Endothelial cell (in vitro differentiated cells): ENCODE results near the gene TNIK. TPM values are rescaled to one million over a fixed set of nuclear protein-coding genes. Genes with fewer than 3 reads are reported as not detected.

ENCODE experiments used
- DNase-seq: peaks from one replicate; pipeline ENCODE4 v3.0.0; 2021; ENCODE audit warnings: low spot score
- H3K27ac Mint-ChIP-seq: one replicate; pipeline ENCODE4 v1.8.0; 2021; ENCODE audit warnings: mixed read lengths, inconsistent platforms; ENCODE audit not compliant: unreplicated experiment
- H3K27me3 Mint-ChIP-seq: one replicate; pipeline ENCODE4 v1.8.0; 2021; ENCODE audit warnings: mild to moderate bottlenecking, moderate library complexity, mixed read lengths, inconsistent platforms; ENCODE audit not compliant: unreplicated experiment
- H3K36me3 Mint-ChIP-seq: one replicate; pipeline ENCODE4 v1.8.0; 2021; ENCODE audit warnings: mild to moderate bottlenecking, low read depth, mixed read lengths, inconsistent platforms; ENCODE audit not compliant: unreplicated experiment
- H3K4me1 Mint-ChIP-seq: one replicate; pipeline ENCODE4 v1.8.0; 2021; ENCODE audit warnings: mild to moderate bottlenecking, mixed read lengths, inconsistent platforms; ENCODE audit not compliant: unreplicated experiment
- H3K4me3 Mint-ChIP-seq: one replicate; pipeline ENCODE4 v1.8.0; 2021; ENCODE audit warnings: mild to moderate bottlenecking, mixed read lengths, inconsistent platforms; ENCODE audit not compliant: unreplicated experiment
- H3K9me3 Mint-ChIP-seq: one replicate; pipeline ENCODE4 v1.8.0; 2021; ENCODE audit warnings: mixed read lengths, inconsistent platforms; ENCODE audit not compliant: unreplicated experiment
- total RNA-seq: library from RNA; stranded (reverse); fragmentation: NEBNext Ultra II Directional; extraction: Animal tissue kit (Norgen Biotek cat#: 25700); gene quantifications from one replicate; pipeline ENCODE4 v1.2.1, GENCODE V29; 2021; ENCODE audit not compliant: unreplicated experiment
- TF ChIP-seq, protein P1 (sequence below): fragments of 200-600 bp; sonication (generic); IDR thresholded peaks from one replicate; pipeline ENCODE4 v1.5.0; 2021; ENCODE audit warnings: antibody characterized with exemption; ENCODE audit not compliant: unreplicated experiment

The TNIK gene
- total RNA-seq, 1 donor from 2014 or later = 67.0 TPM

DNA sequence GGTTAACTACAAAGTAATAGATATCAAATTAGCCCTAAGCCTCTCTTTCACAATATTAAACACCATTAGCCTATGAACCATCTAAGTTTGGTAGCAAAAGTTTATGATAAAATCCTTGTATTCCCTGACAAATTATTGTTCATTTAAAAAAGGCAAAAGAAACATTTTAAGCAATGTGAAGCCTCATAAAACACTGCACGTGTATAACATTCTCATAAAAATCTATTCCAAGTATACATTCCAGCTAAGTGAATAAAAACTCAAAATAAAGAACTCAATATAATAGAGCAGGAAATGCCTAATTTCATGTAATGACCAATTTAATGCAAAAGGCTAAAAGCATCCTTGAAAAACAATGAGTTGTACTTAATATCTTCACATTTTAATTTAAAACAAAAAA is 27.7 kb downstream of the TNIK start:
- Mint-ChIP-seq H3K4me1 (peaks cover 27% of the 10 kb centered on the region), H3K9me3 (no peaks in the 10 kb centered on the region), H3K27me3 (peaks cover 2% of the 10 kb centered on the region), H3K27ac (peak overlapping the region; percentile 82), H3K4me3 (no peak overlapping the region), H3K36me3 (no peaks in the 10 kb centered on the region)
- DNase-seq = no peak
- TF ChIP-seq, protein P1, sequence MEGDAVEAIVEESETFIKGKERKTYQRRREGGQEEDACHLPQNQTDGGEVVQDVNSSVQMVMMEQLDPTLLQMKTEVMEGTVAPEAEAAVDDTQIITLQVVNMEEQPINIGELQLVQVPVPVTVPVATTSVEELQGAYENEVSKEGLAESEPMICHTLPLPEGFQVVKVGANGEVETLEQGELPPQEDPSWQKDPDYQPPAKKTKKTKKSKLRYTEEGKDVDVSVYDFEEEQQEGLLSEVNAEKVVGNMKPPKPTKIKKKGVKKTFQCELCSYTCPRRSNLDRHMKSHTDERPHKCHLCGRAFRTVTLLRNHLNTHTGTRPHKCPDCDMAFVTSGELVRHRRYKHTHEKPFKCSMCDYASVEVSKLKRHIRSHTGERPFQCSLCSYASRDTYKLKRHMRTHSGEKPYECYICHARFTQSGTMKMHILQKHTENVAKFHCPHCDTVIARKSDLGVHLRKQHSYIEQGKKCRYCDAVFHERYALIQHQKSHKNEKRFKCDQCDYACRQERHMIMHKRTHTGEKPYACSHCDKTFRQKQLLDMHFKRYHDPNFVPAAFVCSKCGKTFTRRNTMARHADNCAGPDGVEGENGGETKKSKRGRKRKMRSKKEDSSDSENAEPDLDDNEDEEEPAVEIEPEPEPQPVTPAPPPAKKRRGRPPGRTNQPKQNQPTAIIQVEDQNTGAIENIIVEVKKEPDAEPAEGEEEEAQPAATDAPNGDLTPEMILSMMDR = no peak

DNA sequence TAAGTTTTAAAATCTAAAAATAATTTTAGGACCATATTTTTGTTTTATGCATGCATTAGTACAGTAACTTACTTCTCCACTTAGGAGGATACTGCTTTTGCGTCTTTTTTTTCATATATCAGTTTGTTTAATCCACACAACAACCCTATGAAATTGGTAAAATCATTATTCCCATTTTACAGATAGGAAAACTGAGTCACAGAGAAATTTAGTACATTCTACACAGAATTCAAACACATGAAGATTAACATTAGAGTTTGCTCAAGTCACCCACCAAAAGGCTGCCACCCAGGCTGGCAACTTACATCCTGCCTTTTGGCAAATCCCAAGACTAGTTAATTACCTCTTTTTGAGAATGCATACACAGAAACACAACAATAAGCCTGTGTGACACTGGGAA is 28.7 kb downstream of the TNIK start:
- H3K36me3 Mint-ChIP-seq = no peaks in the 10 kb centered on the region
- H3K9me3 Mint-ChIP-seq = no peaks in the 10 kb centered on the region
- H3K27ac Mint-ChIP-seq = no peak overlapping the region

GRCh38 chr3:171430530-171430929 is 29.7 kb downstream of the TNIK start:
- DNase-seq = no peak
- TF ChIP-seq, protein P1 = no peak
- no peak overlapping the region for H3K27ac Mint-ChIP-seq
- H3K4me3 Mint-ChIP-seq = no peak overlapping the region
- H3K4me1 Mint-ChIP-seq = peaks cover 11% of the 10 kb centered on the region
- no peaks in the 10 kb centered on the region for H3K36me3 Mint-ChIP-seq
- no peaks in the 10 kb centered on the region for H3K9me3 Mint-ChIP-seq
- H3K27me3 Mint-ChIP-seq = peaks cover 1% of the 10 kb centered on the region

More for the DNA sequence above, 28.7 kb downstream of the TNIK start:
- Mint-ChIP-seq H3K27me3 (peaks cover 1% of the 10 kb centered on the region), H3K4me3 (no peak overlapping the region), H3K4me1 (peaks cover 21% of the 10 kb centered on the region)
- DNase-seq = no peak
- TF ChIP-seq, protein P1 = no peak

DNA sequence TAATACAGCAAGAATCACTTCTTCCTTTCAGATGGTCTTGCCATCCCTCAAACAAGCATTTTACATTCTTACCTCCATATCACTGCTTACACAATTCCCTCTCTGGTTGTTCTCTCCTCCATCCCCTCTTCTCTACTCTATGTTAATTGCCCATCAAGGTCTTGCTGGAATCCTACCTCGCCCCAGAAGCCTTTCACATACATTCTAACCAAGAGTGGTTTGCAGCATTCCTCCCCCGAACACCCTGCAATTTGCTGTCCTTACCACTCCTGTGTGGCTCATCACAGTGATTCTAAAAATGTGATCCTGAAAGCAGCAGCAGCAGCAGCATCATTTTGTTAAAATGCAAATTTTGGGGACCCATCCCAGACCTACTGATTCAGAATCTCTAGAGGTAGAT is 30.6 kb downstream of the TNIK start:
- peaks cover 1% of the 10 kb centered on the region for H3K27me3 Mint-ChIP-seq
- peaks cover 8% of the 10 kb centered on the region for H3K4me1 Mint-ChIP-seq
- TF ChIP-seq, protein P1 = no peak
- no peak for DNase-seq
- H3K27ac Mint-ChIP-seq = no peak overlapping the region
- H3K9me3 Mint-ChIP-seq = no peaks in the 10 kb centered on the region
- no peaks in the 10 kb centered on the region for H3K36me3 Mint-ChIP-seq
- H3K4me3 Mint-ChIP-seq = no peak overlapping the region

- Mint-ChIP-seq H3K36me3 (peaks cover 3% of the 10 kb centered on the region), H3K27ac (no peak overlapping the region), H3K27me3 (peaks cover 1% of the 10 kb centered on the region), H3K4me3 (no peak overlapping the region), H3K9me3 (no peaks in the 10 kb centered on the region), H3K4me1 (peaks cover 8% of the 10 kb centered on the region)
- TF ChIP-seq, protein P1 = no peak
- DNase-seq = no peak
Measured at GRCh38 chr3:171428892-171429291, 31.3 kb downstream of the TNIK start.
